SK-N-SH treated with all-trans-retinoic acid at 6 μM for 48 hours (cell line): ENCODE results near the gene PDK4.

Experiments
- ATAC-seq: fragments of 200-7000 bp; cut with Tn5 transposase; 3 replicates; pipeline ENCODE4 v1.9.1; 2020; ENCODE audit warnings: mild to moderate bottlenecking, moderate library complexity
- ARNTL ChIP-seq: fragments of 450-650 bp; formaldehyde crosslinking; IDR thresholded peaks from 2 replicates; pipeline ENCODE4 v1.5.0; 2020; ENCODE audit warnings: low read depth, mild to moderate bottlenecking, moderate library complexity, borderline replicate concordance
- BACH2 ChIP-seq: fragments of 250-450 bp; sonication (Bioruptor Pico); IDR thresholded peaks from 2 replicates; pipeline ENCODE4 v1.9.0; 2021; ENCODE audit warnings: mild to moderate bottlenecking, borderline replicate concordance
- CREB5 ChIP-seq: fragments of 250-450 bp; sonication (Bioruptor Pico); IDR thresholded peaks from 2 replicates; pipeline ENCODE4 v1.5.1; 2020; ENCODE audit warnings: low read depth, mild to moderate bottlenecking, moderate library complexity
- CSDC2 ChIP-seq: fragments of 250-450 bp; sonication (Bioruptor Pico); IDR thresholded peaks from 2 replicates; pipeline ENCODE4 v1.5.0; 2020; ENCODE audit warnings: mild to moderate bottlenecking, moderate library complexity
- CSRNP3 ChIP-seq: fragments of 250-450 bp; sonication (Bioruptor Pico); IDR thresholded peaks from 2 replicates; pipeline ENCODE4 v1.5.1; 2021; ENCODE audit warnings: mild to moderate bottlenecking, moderate library complexity
- ESRRG ChIP-seq: fragments of 250-450 bp; sonication (Bioruptor Pico); IDR thresholded peaks from 2 replicates; pipeline ENCODE4 v1.6.1; 2021; ENCODE audit warnings: mild to moderate bottlenecking
- GLIS3 ChIP-seq: fragments of 250-450 bp; sonication (Bioruptor Pico); IDR thresholded peaks from 2 replicates; pipeline ENCODE4 v1.5.0; 2020; ENCODE audit warnings: mild to moderate bottlenecking, moderate library complexity
- ISL1 ChIP-seq: fragments of 250-450 bp; sonication (Bioruptor Pico); IDR thresholded peaks from 2 replicates; pipeline ENCODE4 v2.1.2; 2022; ENCODE audit warnings: mild to moderate bottlenecking, moderate library complexity
- OSR1 ChIP-seq: fragments of 250-450 bp; sonication (Bioruptor Pico); IDR thresholded peaks from 2 replicates; pipeline ENCODE4 v1.8.0; 2022; ENCODE audit warnings: moderate library complexity, mild to moderate bottlenecking, inconsistent platforms
- PATZ1 ChIP-seq: fragments of 250-450 bp; sonication (Bioruptor Pico); IDR thresholded peaks from 2 replicates; pipeline ENCODE4 v1.8.0; 2020; ENCODE audit warnings: mild to moderate bottlenecking, moderate library complexity, borderline replicate concordance
- POU6F1 ChIP-seq: fragments of 250-450 bp; sonication (Bioruptor Pico); IDR thresholded peaks from 2 replicates; pipeline ENCODE4 v1.8.0; 2021; ENCODE audit warnings: low read depth, mild to moderate bottlenecking, moderate library complexity, borderline replicate concordance
- PPARA ChIP-seq: fragments of 250-450 bp; sonication (Bioruptor Pico); IDR thresholded peaks from 2 replicates; pipeline ENCODE4 v1.5.0; 2020; ENCODE audit warnings: mild to moderate bottlenecking, borderline replicate concordance
- RARB ChIP-seq: fragments of 250-450 bp; sonication (Bioruptor Pico); IDR thresholded peaks from 2 replicates; pipeline ENCODE4 v1.8.0; 2021; ENCODE audit warnings: mild to moderate bottlenecking, moderate library complexity
- SNAI2 ChIP-seq: fragments of 250-450 bp; sonication (Bioruptor Pico); IDR thresholded peaks from 2 replicates; pipeline ENCODE4 v1.5.0; 2020; ENCODE audit warnings: mild to moderate bottlenecking, moderate library complexity
- TCF4 ChIP-seq: fragments of 250-450 bp; sonication (Bioruptor Pico); IDR thresholded peaks from 2 replicates; pipeline ENCODE4 v1.8.0; 2021; ENCODE audit warnings: mild to moderate bottlenecking, moderate library complexity, borderline replicate concordance
- TOX ChIP-seq: fragments of 250-450 bp; sonication (Bioruptor Pico); IDR thresholded peaks from 2 replicates; pipeline ENCODE4 v1.8.0; 2021; ENCODE audit warnings: mild to moderate bottlenecking, moderate library complexity, borderline replicate concordance
- TSHZ2 ChIP-seq: fragments of 250-450 bp; sonication (Bioruptor Pico); IDR thresholded peaks from 2 replicates; pipeline ENCODE4 v1.5.0; 2020; ENCODE audit warnings: mild to moderate bottlenecking, moderate library complexity
- ZFP3 ChIP-seq: fragments of 250-450 bp; sonication (Bioruptor Pico); IDR thresholded peaks from 2 replicates; pipeline ENCODE4 v1.5.0; 2020; ENCODE audit warnings: mild to moderate bottlenecking, moderate library complexity
- ZFP30 ChIP-seq: fragments of 450-650 bp; formaldehyde crosslinking; IDR thresholded peaks from 2 replicates; pipeline ENCODE4 v1.5.0; 2022; ENCODE audit warnings: mild to moderate bottlenecking, moderate library complexity
- ZNF565 ChIP-seq: fragments of 450-650 bp; formaldehyde crosslinking; conservative IDR thresholded peaks from 2 replicates; pipeline ENCODE4 v1.5.0; 2020; ENCODE audit warnings: low read depth, mild to moderate bottlenecking, moderate library complexity
- ZNF70 ChIP-seq: fragments of 450-650 bp; formaldehyde crosslinking; IDR thresholded peaks from 2 replicates; pipeline ENCODE4 v1.5.0; 2020; ENCODE audit warnings: mild to moderate bottlenecking, moderate library complexity

The PDK4 gene

GRCh38 chr7:95586951-95587301, 9.4 kb downstream of the PDK4 start:
- TF ChIP-seq BACH2 (CRISPR knock-in tag) (no peak), ISL1 (CRISPR knock-in tag) (no peak), ZNF70 (no peak), ZFP30 (no peak)
- ATAC-seq = no peak

- no peak for TF ChIP-seq ZNF70
- no peak for TF ChIP-seq TSHZ2 (CRISPR knock-in tag)
- no peak for TF ChIP-seq BACH2 (CRISPR knock-in tag)
- no peak for TF ChIP-seq ZFP30
- no peak for TF ChIP-seq ZFP3
- no peak for TF ChIP-seq TOX (CRISPR knock-in tag)
- no peak for TF ChIP-seq POU6F1 (CRISPR knock-in tag)
- no peak for TF ChIP-seq TCF4 (CRISPR knock-in tag)
- TF ChIP-seq GLIS3 (CRISPR knock-in tag) = no peak
- no peak for TF ChIP-seq ARNTL (CRISPR knock-in tag)
- no peak for ATAC-seq
These were observed 10.9 kb downstream of the PDK4 start for GRCh38 chr7:95585426-95585789.

GRCh38 chr7:95584769-95585425, 11.4 kb downstream of the PDK4 start:
- no peak for TF ChIP-seq ZFP30
- no peak for TF ChIP-seq OSR1 (CRISPR knock-in tag)
- TF ChIP-seq TOX (CRISPR knock-in tag) = no peak
- TF ChIP-seq ESRRG (CRISPR knock-in tag) = no peak
- TF ChIP-seq ZNF565 = no peak
- TF ChIP-seq ARNTL (CRISPR knock-in tag) = no peak
- TF ChIP-seq BACH2 (CRISPR knock-in tag) = no peak
- no peak for TF ChIP-seq PPARA (CRISPR knock-in tag)
- no peak for TF ChIP-seq CREB5
- TF ChIP-seq ISL1 (CRISPR knock-in tag) = no peak
- TF ChIP-seq ZNF70 = no peak
- TF ChIP-seq PATZ1 (CRISPR knock-in tag) = no peak
- no peak for TF ChIP-seq TSHZ2 (CRISPR knock-in tag)
- no peak for TF ChIP-seq CSDC2 (CRISPR knock-in tag)
- TF ChIP-seq POU6F1 (CRISPR knock-in tag) = no peak
- TF ChIP-seq CSRNP3 (CRISPR knock-in tag) = no peak
- no peak for TF ChIP-seq GLIS3 (CRISPR knock-in tag)
- TF ChIP-seq TCF4 (CRISPR knock-in tag) = no peak
- TF ChIP-seq RARB (CRISPR knock-in tag) = no peak
- TF ChIP-seq SNAI2 = no peak
- no peak for ATAC-seq
